Hepatocyte (in vitro differentiated cells): ENCODE data around the gene COX7A2L. TPM values are rescaled to one million over a fixed set of nuclear protein-coding genes. Genes with fewer than 3 reads are reported as not detected.
"Not testable (repeated sequence)": the region's sequence is repeated elsewhere in the genome, so short reads cannot be mapped to it uniquely, and the experiment has no call there.

Experiments
- DNase-seq: peaks from one replicate; pipeline ENCODE4 v3.0.0-alpha.2; 2016; ENCODE audit warnings: low spot score
- H2AFZ ChIP-seq: fragments of 200-600 bp; sonication (generic); 2 replicates; pipeline ENCODE4 v1.6.0; 2016; ENCODE audit warnings: antibody characterized with exemption, mild to moderate bottlenecking
- H3K27ac ChIP-seq: fragments of 200-600 bp; sonication (generic); 2 replicates; pipeline ENCODE4 v1.5.1; 2016; ENCODE audit warnings: mild to moderate bottlenecking
- H3K27me3 ChIP-seq: fragments of 200-600 bp; sonication (generic); 2 replicates; pipeline ENCODE4 v1.6.1; 2016
- H3K36me3 ChIP-seq: fragments of 200-600 bp; sonication (generic); replicated peaks from 2 replicates; pipeline ENCODE4 v1.5.1; 2016; ENCODE audit warnings: low read depth; ENCODE audit not compliant: insufficient read depth
- H3K4me1 ChIP-seq: fragments of 200-600 bp; sonication (generic); 2 replicates; pipeline ENCODE4 v1.5.1; 2016; ENCODE audit warnings: mild to moderate bottlenecking, moderate library complexity; ENCODE audit not compliant: insufficient read depth
- H3K4me2 ChIP-seq: fragments of 200-600 bp; sonication (generic); 2 replicates; pipeline ENCODE4 v1.6.0; 2016
- H3K4me3 ChIP-seq: fragments of 200-600 bp; sonication (generic); 2 replicates; pipeline ENCODE4 v1.5.1; 2016; ENCODE audit warnings: mild to moderate bottlenecking
- H3K79me2 ChIP-seq: fragments of 200-600 bp; sonication (generic); 2 replicates; pipeline ENCODE4 v1.6.0; 2017; ENCODE audit warnings: mild to moderate bottlenecking
- H3K9me2 ChIP-seq: fragments of 200-600 bp; sonication (generic); replicated peaks from 2 replicates; pipeline ENCODE4 v1.6.0; 2017; ENCODE audit warnings: mild to moderate bottlenecking; ENCODE audit not compliant: insufficient read depth
- H3K9me3 ChIP-seq: fragments of 200-600 bp; sonication (generic); 2 replicates; pipeline ENCODE4 v1.5.1; 2016; ENCODE audit warnings: low read depth, mild to moderate bottlenecking
- H4K20me1 ChIP-seq: fragments of 200-600 bp; sonication (generic); 2 replicates; pipeline ENCODE4 v1.6.0; 2016; ENCODE audit warnings: mild to moderate bottlenecking; ENCODE audit not compliant: insufficient read depth, poor library complexity, severe bottlenecking
- EZH2 ChIP-seq: fragments of 200-600 bp; sonication (generic); IDR thresholded peaks from 2 replicates; pipeline ENCODE4 v1.6.1; 2016; ENCODE audit warnings: antibody characterized with exemption, mild to moderate bottlenecking, borderline replicate concordance
- EZH2phosphoT487 ChIP-seq: fragments of 200-600 bp; sonication (generic); IDR thresholded peaks from one replicate; pipeline ENCODE4 v1.6.1; 2018; ENCODE audit warnings: antibody characterized with exemption, mild to moderate bottlenecking, low read depth, moderate library complexity; ENCODE audit not compliant: unreplicated experiment, severe bottlenecking
- WGBS: methylation state at CpG from one replicate; pipeline ENCODE4 v1.1.6; 2016; ENCODE audit warnings: low lambda C conversion rate; ENCODE audit errors: missing lambda C conversion rate; 5-methylcytosine and 5-hydroxymethylcytosine counted together
- polyA plus RNA-seq: library from polyadenylated mRNA; unstranded; fragments of >200 nt; fragmentation: Nextera tagmentation; extraction: Ambion mirVana; gene quantifications from 2 replicates; pipeline ENCODE4 v1.2.1, GENCODE V29; 2016
- total RNA-seq: library from RNA; depleted of rRNA; stranded (reverse); fragments of >200 nt; gene quantifications from 2 replicates; pipeline ENCODE4 v1.2.3, GENCODE V29; 2014
- TF ChIP-seq, protein P1 (sequence below): fragments of 200-600 bp; sonication (generic); IDR thresholded peaks from 2 replicates; pipeline ENCODE4 v1.5.1; 2016; ENCODE audit warnings: antibody characterized with exemption, mild to moderate bottlenecking; ENCODE audit not compliant: poor library complexity

The COX7A2L gene
- total and polyA plus RNA-seq, 2 experiments from 2014 or later = 134 to 247 TPM

GRCh38 chr2:42383855-42384530, 23.0 kb upstream of the COX7A2L start:
- Histone ChIP-seq H3K9me3 (no peaks in the 10 kb centered on the region), H4K20me1 (no peaks in the 10 kb centered on the region), H3K4me2 (no peak overlapping the region), H2AFZ (no peak overlapping the region), H3K4me1 (no peaks in the 10 kb centered on the region), H3K27ac (no peak overlapping the region), H3K27me3 (no peaks in the 10 kb centered on the region), H3K9me2 (no peaks in the 10 kb centered on the region), H3K36me3 (no peaks in the 10 kb centered on the region), H3K4me3 (no peak overlapping the region), H3K79me2 (no peaks in the 10 kb centered on the region)
- DNase-seq = no peak
- 92% methylated on average over 11 of the region's 11 CpGs for WGBS
- TF ChIP-seq EZH2phosphoT487 (no peak), EZH2 (no peak)
- TF ChIP-seq, protein P1, sequence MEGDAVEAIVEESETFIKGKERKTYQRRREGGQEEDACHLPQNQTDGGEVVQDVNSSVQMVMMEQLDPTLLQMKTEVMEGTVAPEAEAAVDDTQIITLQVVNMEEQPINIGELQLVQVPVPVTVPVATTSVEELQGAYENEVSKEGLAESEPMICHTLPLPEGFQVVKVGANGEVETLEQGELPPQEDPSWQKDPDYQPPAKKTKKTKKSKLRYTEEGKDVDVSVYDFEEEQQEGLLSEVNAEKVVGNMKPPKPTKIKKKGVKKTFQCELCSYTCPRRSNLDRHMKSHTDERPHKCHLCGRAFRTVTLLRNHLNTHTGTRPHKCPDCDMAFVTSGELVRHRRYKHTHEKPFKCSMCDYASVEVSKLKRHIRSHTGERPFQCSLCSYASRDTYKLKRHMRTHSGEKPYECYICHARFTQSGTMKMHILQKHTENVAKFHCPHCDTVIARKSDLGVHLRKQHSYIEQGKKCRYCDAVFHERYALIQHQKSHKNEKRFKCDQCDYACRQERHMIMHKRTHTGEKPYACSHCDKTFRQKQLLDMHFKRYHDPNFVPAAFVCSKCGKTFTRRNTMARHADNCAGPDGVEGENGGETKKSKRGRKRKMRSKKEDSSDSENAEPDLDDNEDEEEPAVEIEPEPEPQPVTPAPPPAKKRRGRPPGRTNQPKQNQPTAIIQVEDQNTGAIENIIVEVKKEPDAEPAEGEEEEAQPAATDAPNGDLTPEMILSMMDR = no peak

- H3K4me3 ChIP-seq = no peak overlapping the region
- no peak overlapping the region for H3K27ac ChIP-seq
- TF ChIP-seq EZH2phosphoT487 (no peak), EZH2 (no peak)
- TF ChIP-seq, protein P1 = no peak
- H3K9me2 ChIP-seq = no peaks in the 10 kb centered on the region
- H2AFZ ChIP-seq = no peak overlapping the region
- 95% methylated on average over 4 of the region's 4 CpGs for WGBS
- H4K20me1 ChIP-seq = no peaks in the 10 kb centered on the region
- H3K4me2 ChIP-seq = no peak overlapping the region
- no peak for DNase-seq
- no peaks in the 10 kb centered on the region for H3K27me3 ChIP-seq
- no peaks in the 10 kb centered on the region for H3K36me3 ChIP-seq
- H3K79me2 ChIP-seq = no peaks in the 10 kb centered on the region
- no peaks in the 10 kb centered on the region for H3K9me3 ChIP-seq
- H3K4me1 ChIP-seq = no peaks in the 10 kb centered on the region
These were observed 21.1 kb upstream of the COX7A2L start for GRCh38 chr2:42382144-42382543.

DNA sequence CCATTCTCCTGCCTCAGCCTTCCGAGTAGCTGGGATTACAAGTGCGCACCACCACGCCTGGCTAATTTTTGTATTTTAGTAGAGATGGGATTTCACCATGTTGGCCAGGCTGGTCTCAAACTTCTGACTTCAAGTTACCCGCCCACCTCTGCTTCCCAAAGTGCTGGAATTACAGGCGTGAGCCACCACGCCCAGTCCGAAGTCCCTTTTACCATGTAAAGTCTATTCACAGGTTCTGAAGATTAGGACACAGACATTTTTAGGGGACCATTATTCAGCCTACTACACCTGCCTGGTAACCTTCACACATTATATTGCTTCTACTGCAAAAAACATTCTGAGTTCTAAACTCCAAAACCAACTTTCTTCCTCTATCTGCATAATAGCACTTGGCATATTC, 19.0 kb upstream of the COX7A2L start:
- not testable (repeated sequence) for H3K36me3 ChIP-seq, H3K4me3 ChIP-seq, H3K4me1 ChIP-seq, H3K27ac ChIP-seq, H3K4me2 ChIP-seq, H3K9me2 ChIP-seq, DNase-seq, H3K9me3 ChIP-seq, H3K79me2 ChIP-seq, H4K20me1 ChIP-seq, H3K27me3 ChIP-seq, H2AFZ ChIP-seq
- 93% methylated on average over 7 of the region's 7 CpGs for WGBS

DNA sequence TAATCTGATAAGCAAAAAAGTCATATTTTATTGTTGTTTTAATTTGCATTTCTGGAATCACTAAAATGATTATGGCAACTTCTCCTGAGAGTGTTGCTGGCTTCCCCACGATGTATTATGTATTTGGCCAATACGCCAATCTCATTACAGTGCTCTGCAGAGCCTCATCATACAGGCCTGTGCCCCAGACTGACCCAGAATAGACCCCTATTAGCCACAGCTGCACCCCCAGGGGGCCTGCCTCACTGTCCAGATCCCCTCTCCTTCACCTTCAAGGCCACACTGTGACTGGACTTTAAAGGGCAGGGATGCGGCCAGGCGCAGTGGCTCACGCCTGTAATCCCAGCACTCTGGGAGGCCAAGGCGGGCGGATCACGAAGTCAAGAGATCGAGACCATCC, 17.4 kb upstream of the COX7A2L start:
- H3K4me1 ChIP-seq = no peaks in the 10 kb centered on the region
- H3K4me2 ChIP-seq = no peak overlapping the region
- no peaks in the 10 kb centered on the region for H3K79me2 ChIP-seq
- H3K27ac ChIP-seq = no peak overlapping the region
- no peaks in the 10 kb centered on the region for H3K36me3 ChIP-seq
- DNase-seq = no peak
- 96% methylated on average over 9 of the region's 9 CpGs for WGBS
- no peaks in the 10 kb centered on the region for H3K9me2 ChIP-seq
- H3K4me3 ChIP-seq = no peak overlapping the region
- H3K9me3 ChIP-seq = no peaks in the 10 kb centered on the region
- TF ChIP-seq EZH2 = no peak
- TF ChIP-seq, protein P1 = no peak
- TF ChIP-seq EZH2phosphoT487 = no peak
- H3K27me3 ChIP-seq = no peaks in the 10 kb centered on the region
- H4K20me1 ChIP-seq = no peaks in the 10 kb centered on the region
- no peak overlapping the region for H2AFZ ChIP-seq
